Natural killer cell (primary cell): ENCODE results near the gene CLDN18. TPM values are rescaled to one million over a fixed set of nuclear protein-coding genes. Genes with fewer than 3 reads are reported as not detected.
A peak's percentile ranks its signal among the peaks of the same experiment; 100 is the strongest.

Experiments used
- ATAC-seq, 3 donors: fragments of 150-1000 bp in 2 of 3; fragments of 200-7000 bp in 1 of 3; cut with Tn5 transposase; 1 replicate in 1 of 3; 2 replicates in 2 of 3; pipeline ENCODE4 v1.10.0; 2021; ENCODE audit warnings: mild to moderate bottlenecking in 2 of 3, moderate library complexity in 2 of 3
- DNase-seq, 2 donors: peaks; one replicate each; pipeline versions ENCODE4 v3.0.0 to v3.0.0-alpha.2; 2013 to 2021; ENCODE audit warnings: mixed read lengths in 1 of 2
- H3K27ac ChIP-seq: one replicate; pipeline ENCODE4 v1.5.1; 2013; ENCODE audit warnings: mild to moderate bottlenecking, low read length
- H3K27me3 ChIP-seq: one replicate; pipeline ENCODE4 v1.6.1; 2013; ENCODE audit warnings: low read length; ENCODE audit not compliant: control insufficient read depth, insufficient read depth
- H3K36me3 ChIP-seq: one replicate; pipeline ENCODE4 v1.6.1; 2013; ENCODE audit warnings: low read length; ENCODE audit not compliant: control insufficient read depth, insufficient read depth
- H3K4me1 ChIP-seq: one replicate; pipeline ENCODE4 v1.6.1; 2013; ENCODE audit warnings: low read length; ENCODE audit not compliant: control insufficient read depth, insufficient read depth
- H3K4me3 ChIP-seq: one replicate; pipeline ENCODE4 v1.5.1; 2013; ENCODE audit warnings: low read length
- H3K9me3 ChIP-seq: one replicate; pipeline ENCODE4 v1.6.1; 2013; ENCODE audit warnings: low read length; ENCODE audit not compliant: control insufficient read depth, insufficient read depth
- H3K27ac Mint-ChIP-seq, 2 donors: one replicate each; pipeline ENCODE4 v1.8.0; 2022; ENCODE audit warnings: mild to moderate bottlenecking in 2 of 2, mixed read lengths in 2 of 2, moderate library complexity in 1 of 2
- H3K27me3 Mint-ChIP-seq, 2 donors: one replicate each; pipeline ENCODE4 v1.8.0; 2022; ENCODE audit warnings: low read depth in 2 of 2, mixed read lengths in 2 of 2
- H3K36me3 Mint-ChIP-seq: one replicate; pipeline ENCODE4 v1.8.0; 2022; ENCODE audit warnings: mixed read lengths
- H3K4me1 Mint-ChIP-seq, 2 donors: one replicate each; pipeline ENCODE4 v1.8.0; 2022; ENCODE audit warnings: mixed read lengths in 2 of 2
- H3K4me3 Mint-ChIP-seq: one replicate; pipeline ENCODE4 v1.8.0; 2022; ENCODE audit warnings: mild to moderate bottlenecking, moderate library complexity, mixed read lengths
- H3K9me3 Mint-ChIP-seq, 2 donors: one replicate each; pipeline ENCODE4 v1.8.0; 2022; ENCODE audit warnings: mixed read lengths in 2 of 2
- CTCF ChIP-seq: fragments of 200-600 bp; IDR thresholded peaks from one replicate; pipeline ENCODE4 v1.8.0; 2022; ENCODE audit warnings: antibody characterized with exemption
- WGBS: methylation state at CpG from one replicate; pipeline ENCODE4 v1.1.7; 2013; ENCODE audit warnings: missing lambda C conversion rate; ENCODE audit not compliant: insufficient coverage; 5-methylcytosine and 5-hydroxymethylcytosine counted together
- intact Hi-C: fragments of 100-400 bp; cut with micrococcal nuclease; formaldehyde crosslinking; loops from one replicate; pipeline ENCODE4 v1.14.2; 2022
- total RNA-seq, 4 donors: library from RNA; stranded (reverse); fragments of 120-200 nt in 1 of 4; gene quantifications; one replicate each; pipeline versions ENCODE4 v1.2.3 to v1.2.4, GENCODE V29; 2013 to 2022

The CLDN18 gene
- total RNA-seq, 3 donors from 2014 or later (not counting 1 experiment from before 2014, with no cell fraction given), result not detected

- Mint-ChIP-seq H3K4me3 (no peak overlapping the region), H3K27ac (no peak overlapping the region), H3K4me1 (no peaks in the 10 kb centered on the region), H3K27me3 (no peaks in the 10 kb centered on the region), H3K36me3 (no peaks in the 10 kb centered on the region), H3K9me3 (no peaks in the 10 kb centered on the region)
- Histone ChIP-seq H3K36me3 (no peaks in the 10 kb centered on the region), H3K4me3 (no peak overlapping the region), H3K9me3 (no peaks in the 10 kb centered on the region), H3K27ac (no peak overlapping the region), H3K27me3 (no peaks in the 10 kb centered on the region), H3K4me1 (no peaks in the 10 kb centered on the region)
- 14% methylated on average over 16 of the region's 18 CpGs for WGBS
- intact Hi-C loops, result no loop called here
- ATAC-seq (peak in 2 of 3 donors; percentile 50 to 59), DNase-seq (peak in 1 of 2 donors; percentile 45)
- peak; percentile 26 for TF ChIP-seq CTCF
These were observed 38.8 kb upstream of the CLDN18 start for GRCh38 chr3:137970914-137971831.

- H3K9me3 ChIP-seq, result no peaks in the 10 kb centered on the region
- Mint-ChIP-seq H3K4me3 (no peak overlapping the region), H3K27ac (no peak overlapping the region), H3K36me3 (no peaks in the 10 kb centered on the region), H3K4me1 (no peaks in the 10 kb centered on the region), H3K9me3 (no peaks in the 10 kb centered on the region), H3K27me3 (no peaks in the 10 kb centered on the region)
- no peak overlapping the region for H3K4me3 ChIP-seq
- H3K27me3 ChIP-seq, result no peaks in the 10 kb centered on the region
- H3K27ac ChIP-seq, result no peak overlapping the region
- TF ChIP-seq CTCF, result no peak
- DNase-seq (no peak), ATAC-seq (no peak)
- H3K4me1 ChIP-seq, result no peaks in the 10 kb centered on the region
- WGBS, result 80% methylated on average over 1 of the region's 1 CpG
- no peaks in the 10 kb centered on the region for H3K36me3 ChIP-seq
- intact Hi-C loops, result no loop called here
These were observed 37.6 kb upstream of the CLDN18 start for GRCh38 chr3:137972396-137972795.

- 100% methylated on average over 1 of the region's 1 CpG for WGBS
- DNase-seq (no peak), ATAC-seq (no peak)
- intact Hi-C loops, result no loop called here
- Mint-ChIP-seq H3K9me3 (peaks cover 0 to 3% of the 10 kb centered on the region in 2 donors), H3K36me3 (no peaks in the 10 kb centered on the region), H3K4me3 (no peak overlapping the region), H3K4me1 (no peaks in the 10 kb centered on the region), H3K27ac (no peak overlapping the region), H3K27me3 (no peaks in the 10 kb centered on the region)
- no peaks in the 10 kb centered on the region for H3K36me3 ChIP-seq
- H3K4me3 ChIP-seq, result no peak overlapping the region
- TF ChIP-seq CTCF, result no peak
- no peaks in the 10 kb centered on the region for H3K27me3 ChIP-seq
- no peaks in the 10 kb centered on the region for H3K9me3 ChIP-seq
- no peaks in the 10 kb centered on the region for H3K4me1 ChIP-seq
- no peak overlapping the region for H3K27ac ChIP-seq
These were observed 31.6 kb upstream of the CLDN18 start for GRCh38 chr3:137978328-137978727.
